GM10266 (cell line): ENCODE results near the gene PLPP3.

Experiments
- DNase-seq: peaks from one replicate; pipeline ENCODE4 v3.0.0; 2012; ENCODE audit errors: extremely low spot score
- TF ChIP-seq, protein P1 (sequence below): IDR thresholded peaks from 2 replicates; pipeline ENCODE4 v1.5.1; 2012; ENCODE audit warnings: mild to moderate bottlenecking, low read depth; ENCODE audit not compliant: control insufficient read depth, insufficient read depth; ENCODE audit errors: missing control alignments

The PLPP3 gene

DNA sequence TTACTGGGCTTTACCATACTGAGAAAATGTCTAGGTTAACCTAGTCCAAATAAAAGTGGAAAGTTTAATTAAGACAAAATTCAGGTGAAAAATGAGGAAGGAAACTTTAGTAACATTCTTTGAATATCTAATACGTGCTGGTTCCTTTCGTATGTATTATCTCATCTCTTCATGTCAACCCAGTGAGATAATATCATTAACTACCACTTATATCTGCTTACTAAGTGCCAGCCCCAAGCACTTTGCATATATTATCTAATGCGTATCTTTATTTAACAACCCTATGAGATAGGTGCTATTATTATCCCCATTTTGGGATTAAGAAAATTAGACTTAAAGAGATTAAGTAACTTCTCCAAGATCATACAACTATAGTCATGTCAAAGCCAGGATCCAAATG, 12.5 kb upstream of the PLPP3 start:
- TF ChIP-seq, protein P1, sequence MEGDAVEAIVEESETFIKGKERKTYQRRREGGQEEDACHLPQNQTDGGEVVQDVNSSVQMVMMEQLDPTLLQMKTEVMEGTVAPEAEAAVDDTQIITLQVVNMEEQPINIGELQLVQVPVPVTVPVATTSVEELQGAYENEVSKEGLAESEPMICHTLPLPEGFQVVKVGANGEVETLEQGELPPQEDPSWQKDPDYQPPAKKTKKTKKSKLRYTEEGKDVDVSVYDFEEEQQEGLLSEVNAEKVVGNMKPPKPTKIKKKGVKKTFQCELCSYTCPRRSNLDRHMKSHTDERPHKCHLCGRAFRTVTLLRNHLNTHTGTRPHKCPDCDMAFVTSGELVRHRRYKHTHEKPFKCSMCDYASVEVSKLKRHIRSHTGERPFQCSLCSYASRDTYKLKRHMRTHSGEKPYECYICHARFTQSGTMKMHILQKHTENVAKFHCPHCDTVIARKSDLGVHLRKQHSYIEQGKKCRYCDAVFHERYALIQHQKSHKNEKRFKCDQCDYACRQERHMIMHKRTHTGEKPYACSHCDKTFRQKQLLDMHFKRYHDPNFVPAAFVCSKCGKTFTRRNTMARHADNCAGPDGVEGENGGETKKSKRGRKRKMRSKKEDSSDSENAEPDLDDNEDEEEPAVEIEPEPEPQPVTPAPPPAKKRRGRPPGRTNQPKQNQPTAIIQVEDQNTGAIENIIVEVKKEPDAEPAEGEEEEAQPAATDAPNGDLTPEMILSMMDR = no peak
- DNase-seq = no peak

DNA sequence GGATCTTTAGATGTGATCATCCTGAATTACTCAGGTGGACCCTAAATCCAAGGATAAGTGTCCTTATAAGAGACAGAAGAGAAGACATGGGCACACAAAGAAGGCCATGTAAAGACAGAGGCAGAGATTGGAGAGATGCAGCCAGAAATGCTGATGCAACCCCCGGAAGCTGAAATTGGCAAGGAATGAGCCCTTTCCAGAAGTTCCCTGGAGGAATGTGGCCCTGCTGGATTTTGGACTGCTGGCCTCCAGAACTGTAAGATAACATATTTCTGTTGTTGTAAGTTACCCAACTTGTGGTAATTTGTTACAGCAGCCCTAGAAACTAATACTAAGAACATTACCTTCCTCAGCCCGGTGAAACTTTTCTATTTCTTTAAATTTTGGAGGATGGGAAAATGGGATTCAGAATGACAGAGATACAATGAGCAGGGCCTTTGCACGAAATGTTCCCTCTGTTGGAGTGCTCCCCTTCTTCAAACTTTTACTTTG, 11.2 kb upstream of the PLPP3 start:
- TF ChIP-seq, protein P1 = no peak
- no peak for DNase-seq

DNA sequence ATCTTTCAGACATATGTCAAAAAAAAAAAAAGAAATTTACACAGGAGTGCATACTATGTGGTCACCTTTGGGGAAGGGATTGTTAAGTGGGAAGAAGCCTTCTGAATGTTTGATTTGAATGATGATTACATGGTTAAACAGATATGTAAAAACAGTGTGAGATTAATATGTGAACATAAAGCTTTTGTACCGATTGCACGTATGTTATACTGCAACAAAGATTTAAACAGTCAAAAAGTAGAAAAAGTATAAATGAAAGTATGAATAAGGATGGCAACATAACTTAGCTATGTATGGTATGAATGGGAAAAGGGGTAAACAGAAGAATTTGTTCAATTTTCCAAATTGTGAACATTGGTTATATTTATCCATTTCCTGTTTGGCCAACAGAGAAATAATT, 10.0 kb upstream of the PLPP3 start:
- no peak for DNase-seq
- TF ChIP-seq, protein P1 = no peak

DNA sequence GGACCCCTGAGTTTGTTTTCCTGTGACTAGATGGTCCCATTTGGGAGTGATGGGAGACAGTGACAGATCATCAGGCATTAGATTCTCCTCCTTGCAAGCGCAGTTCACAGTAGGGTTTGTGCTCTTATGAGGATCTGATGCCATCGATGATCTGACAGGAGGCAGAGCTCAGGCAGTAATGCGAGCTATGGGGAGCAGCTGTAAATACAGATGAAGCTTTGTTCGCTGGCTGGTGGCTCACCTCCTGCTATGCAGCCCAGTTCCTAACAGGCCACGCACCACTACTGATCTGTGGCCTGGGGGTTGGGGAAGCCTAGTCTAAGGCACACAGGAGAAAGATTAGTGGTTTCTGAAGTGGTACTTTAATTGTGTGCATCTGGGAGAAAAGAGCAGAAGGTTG, 7.1 kb upstream of the PLPP3 start:
- no peak for DNase-seq
- TF ChIP-seq, protein P1 = no peak

DNA sequence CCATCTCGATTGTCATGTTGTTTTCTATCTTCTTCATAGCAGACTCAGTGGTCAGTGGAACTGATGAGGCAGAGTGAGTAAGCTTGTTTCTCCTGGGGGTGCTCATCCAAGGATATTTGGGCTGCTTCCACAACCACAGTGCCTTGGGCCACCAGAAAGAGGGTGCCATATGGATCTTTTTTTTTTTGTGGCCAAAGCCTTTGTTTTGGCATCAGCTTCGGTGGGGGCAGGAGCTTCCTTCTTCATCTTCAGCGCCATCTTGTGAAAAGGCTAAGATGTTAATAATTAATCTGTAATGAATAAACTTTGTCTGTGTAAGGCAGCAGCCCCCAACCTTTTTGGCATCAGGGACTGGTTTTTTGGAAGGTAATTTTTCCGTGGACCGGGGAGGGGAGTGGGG, 6.6 kb upstream of the PLPP3 start:
- TF ChIP-seq, protein P1 = no peak
- no peak for DNase-seq

DNA sequence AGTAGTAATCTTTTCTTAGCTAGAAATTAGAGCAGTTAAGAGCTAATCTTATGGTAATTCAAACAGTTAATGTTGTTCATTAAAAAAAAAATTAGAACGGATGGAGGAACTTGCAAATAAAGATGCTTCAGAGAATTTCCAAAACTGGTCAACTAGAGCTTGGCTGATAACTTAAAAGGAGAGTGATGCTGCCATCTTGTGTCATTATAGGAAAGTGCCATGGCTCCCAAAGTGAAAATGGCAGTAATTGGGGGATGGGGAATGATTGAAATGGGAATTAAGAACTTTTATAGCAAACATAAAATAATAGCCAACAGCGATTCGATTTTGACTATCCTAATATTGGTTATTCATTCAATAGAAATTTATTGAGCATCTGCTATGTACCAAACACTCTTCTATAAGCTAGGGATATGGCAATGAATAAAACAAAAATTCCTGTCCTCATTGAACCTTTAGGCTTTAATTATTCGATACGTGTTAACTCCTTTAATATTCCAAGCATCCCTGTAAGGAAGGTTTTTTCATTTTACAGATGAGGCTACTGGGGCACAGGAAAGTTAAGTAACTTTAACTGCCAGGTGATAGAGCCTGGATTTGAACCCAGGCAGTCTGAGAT, 5.7 kb upstream of the PLPP3 start:
- peak; percentile 39 for DNase-seq
- TF ChIP-seq, protein P1 = peak; percentile 69

DNA sequence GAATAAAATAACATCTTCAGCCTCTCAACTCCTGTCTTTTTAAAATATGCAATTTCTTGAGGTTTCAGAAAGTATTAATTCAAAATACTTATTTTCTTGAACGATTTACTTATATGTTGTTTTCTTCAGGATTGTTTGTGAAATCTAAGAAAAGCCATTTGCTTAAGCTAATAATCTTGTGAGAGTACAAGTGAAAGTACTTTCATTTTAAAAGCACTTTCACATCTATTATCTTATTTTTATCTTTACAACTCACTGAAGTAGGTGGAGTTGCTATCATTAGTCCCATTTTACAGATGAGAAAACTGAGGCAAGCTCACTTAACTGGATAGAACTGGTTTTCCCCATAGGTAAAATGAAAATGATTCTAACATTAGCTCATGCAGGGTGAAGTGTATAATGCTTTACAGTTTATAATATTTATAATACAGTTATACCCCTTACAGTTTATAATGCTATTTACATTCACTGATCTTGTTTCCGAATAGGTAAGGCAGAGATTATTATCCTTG, 4.7 kb upstream of the PLPP3 start:
- no peak for DNase-seq
- TF ChIP-seq, protein P1 = no peak
